Adipose tissue (tissue), 3 donors: ENCODE measurements around the gene LOXL3. TPM values are rescaled to one million over a fixed set of nuclear protein-coding genes. Genes with fewer than 3 reads are reported as not detected.
"Not testable (repeated sequence)": the region's sequence is repeated elsewhere in the genome, so short reads cannot be mapped to it uniquely, and the experiment has no call there.

Experiments used
- H3K27ac ChIP-seq: one replicate; pipeline ENCODE4 v1.5.1; 2013; ENCODE audit warnings: low read depth, low read length
- WGBS, 3 donors: extraction: QIAGEN DNeasy Blood & Tissue Kit; methylation state at CpG; one replicate each; pipeline ENCODE4 v1.1.7; 2013; 5-methylcytosine and 5-hydroxymethylcytosine counted together
- polyA plus RNA-seq, 3 donors: library from polyadenylated mRNA; stranded (reverse); fragments of 200-250 nt; gene quantifications; one replicate each; pipeline ENCODE4 v1.2.3, GENCODE V29; 2013
- donor health status: healthy with polysubstance abuse.
- donor health status: Bipolar disorder and iron deficiency.
- donor health status: healthy.

LOXL3 gene
- polyA plus RNA-seq, 3 donors, result 0.78 to 4.7 (median 2.8) TPM

- no peak overlapping the region for H3K27ac ChIP-seq
- WGBS, 3 donors, result 10 to 12% (median 12%) methylated on average over 32 of the region's 32 CpGs
These were observed 51.5 kb downstream of the LOXL3 start for GRCh38 chr2:74502147-74502719.

- no peak overlapping the region for H3K27ac ChIP-seq
- WGBS, 3 donors, result 80 to 84% (median 82%) methylated on average over 18 of the region's 18 CpGs
These were observed 52.2 kb downstream of the LOXL3 start for GRCh38 chr2:74501335-74502071.

GRCh38 chr2:74500578-74500946, 53.2 kb downstream of the LOXL3 start:
- no peak overlapping the region for H3K27ac ChIP-seq

DNA sequence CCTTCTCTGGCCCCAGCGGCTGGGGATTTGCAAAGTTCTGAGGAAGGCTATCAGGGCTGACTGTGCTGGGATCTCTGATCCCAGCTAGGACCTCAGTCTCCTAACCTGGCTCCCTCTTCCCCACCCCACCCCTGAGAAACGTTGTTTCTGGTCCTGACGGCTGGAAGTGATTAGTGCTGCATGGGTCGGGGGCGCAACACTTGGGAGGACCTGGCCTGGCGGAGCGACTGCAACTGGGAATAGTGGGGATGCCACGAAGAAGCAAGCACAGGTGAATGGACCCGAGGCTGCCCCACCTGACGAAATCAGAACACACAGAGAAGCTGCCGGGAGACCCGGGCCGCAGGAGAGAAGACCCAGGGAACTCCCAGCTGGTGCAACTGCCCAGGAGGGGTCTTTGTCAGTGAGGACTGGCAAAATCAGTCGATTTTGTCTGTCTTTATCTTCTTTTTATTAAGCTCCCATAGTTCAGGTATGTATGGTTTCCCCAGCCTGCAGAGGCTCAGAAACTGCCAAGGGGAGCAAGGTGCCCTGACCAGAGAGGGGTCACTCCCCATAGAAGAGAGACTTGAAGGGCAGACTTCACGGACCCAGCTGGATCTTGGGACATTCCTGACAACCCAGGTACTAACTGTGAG, 53.7 kb downstream of the LOXL3 start:
- WGBS, 3 donors, result 57 to 70% (median 60%) methylated on average over 15 of the region's 15 CpGs
- no peak overlapping the region for H3K27ac ChIP-seq

GRCh38 chr2:74499267-74499939, 54.3 kb downstream of the LOXL3 start, which contains the start of gene LBX2:
Gene LBX2 (minus strand): TSS chr2:74499603. CDS start chr2:74499537, 66 bp downstream.
- 3 to 6% (median 5%) methylated on average over 63 to 65 of the region's 65 CpGs for WGBS, 3 donors
- H3K27ac ChIP-seq, result no peak within 1 kb of the TSS

DNA sequence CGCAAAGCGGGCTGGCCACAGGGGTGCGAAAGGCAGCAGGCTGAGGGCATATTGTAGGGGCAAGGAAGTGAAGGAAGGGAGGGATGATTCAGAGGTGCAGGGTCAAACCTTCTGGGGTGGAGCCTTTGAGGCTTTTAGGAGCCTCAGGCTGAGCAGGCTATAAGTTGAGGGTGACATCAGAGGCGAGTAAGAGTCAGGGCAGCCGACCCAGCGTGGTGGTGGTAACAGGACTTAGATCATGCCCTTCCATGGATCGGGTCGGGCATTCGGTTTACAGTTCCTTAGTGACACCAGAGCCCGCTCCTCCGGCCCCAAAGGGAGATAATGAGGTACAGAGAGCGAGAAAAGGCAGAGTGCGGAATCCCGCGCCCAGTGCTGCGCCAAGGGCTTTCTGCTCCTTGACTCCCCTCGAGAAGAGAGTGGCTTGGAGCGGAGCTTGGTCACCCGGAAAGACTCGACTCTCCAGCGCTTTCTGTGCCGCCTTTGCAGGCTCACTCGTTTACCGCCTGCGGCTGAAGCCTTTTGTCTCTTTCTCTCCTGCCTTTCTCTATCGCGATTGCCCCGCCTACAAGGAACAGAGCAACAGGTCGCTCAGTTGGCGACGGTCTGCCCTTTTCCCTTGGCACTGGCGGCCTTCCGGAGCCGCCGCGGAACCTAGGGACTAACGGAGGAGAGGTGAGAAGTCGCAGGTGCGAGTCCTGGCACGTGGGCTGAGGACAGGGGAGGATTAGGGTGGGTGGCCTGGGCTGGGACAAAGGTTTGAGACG, 55.1 kb downstream of the LOXL3 start:
- H3K27ac ChIP-seq, result no peak overlapping the region
- WGBS, 3 donors, result 1 to 3% (median 3%) methylated on average over 40 to 41 of the region's 41 CpGs

DNA sequence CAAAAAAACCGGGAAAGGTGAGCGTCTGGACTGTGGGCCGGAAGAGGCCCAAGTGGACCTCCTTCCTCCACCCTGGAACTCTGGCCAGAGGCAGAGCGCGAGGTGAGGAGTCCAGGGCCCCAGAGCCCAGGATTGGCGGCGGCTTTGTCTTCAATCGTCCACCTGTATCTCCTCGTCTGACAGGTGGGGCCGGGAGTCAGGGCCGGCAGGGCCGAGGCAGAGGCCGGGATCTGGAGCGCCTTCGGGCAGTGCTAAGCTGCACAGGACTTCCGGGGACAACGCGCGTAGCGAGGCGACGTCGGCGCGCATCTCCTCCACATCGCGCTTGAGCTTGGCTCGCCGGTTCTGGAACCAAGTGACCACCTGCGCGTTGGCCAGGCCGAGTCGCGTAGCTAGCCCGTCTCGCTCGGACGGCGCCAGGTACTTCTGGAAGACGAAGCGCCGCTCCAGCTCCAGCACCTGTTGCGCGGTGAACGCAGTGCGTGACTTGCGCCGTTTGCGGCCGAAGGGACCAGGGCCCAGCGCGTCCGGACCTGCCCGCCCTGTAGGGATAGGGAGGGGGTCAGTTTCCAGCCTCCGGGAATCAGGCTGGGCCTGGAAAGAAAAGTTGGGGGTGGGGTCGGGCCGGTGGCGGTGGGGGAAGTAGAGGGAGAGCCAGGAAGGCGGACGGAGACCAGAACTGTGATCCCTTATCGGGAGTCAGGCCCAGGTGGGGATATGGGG, 55.8 kb downstream of the LOXL3 start:
- WGBS, 3 donors, result 4 to 5% (median 4%) methylated on average over 61 of the region's 61 CpGs
- H3K27ac ChIP-seq, result no peak overlapping the region

GRCh38 chr2:74496997-74497776, 56.6 kb downstream of the LOXL3 start:
- WGBS, 3 donors, result 54 to 58% (median 56%) methylated on average over 19 of the region's 19 CpGs
- no peak overlapping the region for H3K27ac ChIP-seq

- H3K27ac ChIP-seq, result no peak overlapping the region
- 79 to 93% (median 83%) methylated on average over 1 of the region's 1 CpG for WGBS, 3 donors
These were observed 58.3 kb downstream of the LOXL3 start for GRCh38 chr2:74495440-74495839.

GRCh38 chr2:74493546-74493945, 60.2 kb downstream of the LOXL3 start:
- H3K27ac ChIP-seq, result no peak overlapping the region
- WGBS, 3 donors, result 86 to 100% (median 96%) methylated on average over 3 of the region's 3 CpGs

DNA sequence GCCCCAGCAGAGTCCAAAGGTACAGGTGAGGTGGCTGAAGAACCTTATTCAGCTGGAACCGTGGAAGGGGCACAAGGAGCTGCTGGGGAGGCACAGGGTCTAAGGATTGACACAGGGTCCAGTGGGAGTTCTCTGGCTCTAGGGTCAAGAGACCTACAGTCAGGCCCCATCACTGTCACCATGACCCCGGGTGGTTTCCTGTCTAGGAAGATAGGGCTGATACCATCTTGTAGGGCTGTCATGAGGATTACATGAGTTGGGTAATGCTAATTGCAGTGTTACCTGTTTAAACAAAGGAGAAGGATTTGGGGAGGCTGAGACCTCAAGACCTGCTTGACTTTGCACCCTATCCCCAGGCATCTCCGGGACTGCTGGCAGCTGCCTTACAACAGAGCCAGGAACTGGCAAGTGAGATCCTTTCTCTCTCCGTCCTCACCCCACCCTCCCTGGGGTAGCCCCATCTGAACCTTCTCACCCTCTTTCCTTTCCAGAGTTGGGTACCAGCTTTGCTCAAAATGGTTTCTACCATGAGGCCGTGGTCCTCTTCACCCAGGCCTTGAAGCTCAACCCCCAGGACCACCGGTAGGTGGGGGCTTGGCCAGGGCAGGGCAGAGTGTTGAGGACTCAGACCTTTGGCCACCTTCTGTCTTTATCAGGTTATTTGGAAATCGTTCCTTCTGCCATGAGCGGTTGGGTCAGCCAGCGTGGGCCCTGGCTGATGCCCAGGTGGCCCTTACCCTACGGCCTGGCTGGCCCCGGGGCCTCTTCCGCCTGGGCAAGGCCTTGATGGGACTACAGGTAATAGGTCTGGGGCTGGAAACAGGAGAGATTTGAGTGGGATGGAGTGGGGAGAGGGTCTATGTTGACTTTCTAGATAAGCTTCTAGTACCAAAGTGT, 61.8 kb downstream of the LOXL3 start:
- 88 to 95% (median 95%) methylated on average over 12 of the region's 12 CpGs for WGBS, 3 donors
- H3K27ac ChIP-seq, result no peak overlapping the region

DNA sequence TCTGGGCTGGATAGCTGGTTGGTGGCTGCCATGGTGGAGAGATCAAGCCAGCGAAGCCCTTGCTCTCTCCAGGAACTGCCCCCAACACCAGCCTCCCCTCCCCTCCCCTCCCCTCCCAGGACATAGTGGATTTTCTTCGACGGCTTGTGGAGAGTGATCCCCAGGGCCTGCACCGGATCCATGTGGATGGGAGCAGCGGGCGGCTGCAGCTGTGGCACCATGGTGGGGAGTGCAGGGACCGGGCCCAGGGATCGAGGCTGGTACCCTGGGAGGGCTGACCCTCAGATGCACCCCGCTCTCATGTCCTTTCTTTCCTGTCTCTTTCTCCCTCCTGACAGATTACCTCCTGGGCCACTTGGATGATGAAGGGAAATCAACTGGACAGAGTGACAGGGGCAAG, 63.8 kb downstream of the LOXL3 start:
- H3K27ac ChIP-seq, result no peak overlapping the region
- WGBS, 3 donors, result 88 to 92% (median 91%) methylated on average over 9 of the region's 9 CpGs

GRCh38 chr2:74488643-74489481, 64.9 kb downstream of the LOXL3 start:
- WGBS, 3 donors, result 86 to 94% (median 90%) methylated on average over 9 of the region's 9 CpGs
- H3K27ac ChIP-seq, result no peak overlapping the region

- H3K27ac ChIP-seq, result no peak overlapping the region
- WGBS, 3 donors, result 80 to 95% (median 84%) methylated on average over 2 of the region's 2 CpGs
These were observed 67.6 kb downstream of the LOXL3 start for GRCh38 chr2:74486141-74486540.

GRCh38 chr2:74483675-74484164, 70.0 kb downstream of the LOXL3 start:
- 78 to 79% (median 79%) methylated on average over 19 of the region's 19 CpGs for WGBS, 3 donors
- H3K27ac ChIP-seq, result not testable (repeated sequence)
